Mammary epithelial cell (primary cell): ENCODE data around the gene C1QL2.

Source experiments
- CTCF ChIP-seq, 2 donors: IDR thresholded peaks in 1 of 2; conservative IDR thresholded peaks in 1 of 2; 2 replicates each; pipeline ENCODE4 v1.5.1; 2011 to 2012; ENCODE audit warnings: inconsistent platforms in 2 of 2, low read length in 2 of 2, mild to moderate bottlenecking in 2 of 2, control low read depth in 1 of 2, low read depth in 1 of 2; ENCODE audit not compliant: insufficient read depth in 1 of 2; ENCODE audit errors: extremely low read depth in 1 of 2
- EZH2 ChIP-seq: IDR thresholded peaks from 2 replicates; pipeline ENCODE4 v1.6.1; 2012; ENCODE audit warnings: low read length, inconsistent platforms, borderline replicate concordance

GRCh38 chr2:119122663-119123062 lies 35.9 kb downstream of the C1QL2 start:
- TF ChIP-seq EZH2: no peak
- no peak for TF ChIP-seq CTCF (conservative IDR thresholded peaks at IDR 0.05 in 1 of 2, IDR thresholded peaks at IDR 0.05 in 1 of 2; ENCODE audit: extremely low read depth in 1 of 2, insufficient read depth in 1 of 2, low read depth in 1 of 2, low read length in 2 of 2)
